Measurements from ENCODE around the gene LGI4.

DNA sequence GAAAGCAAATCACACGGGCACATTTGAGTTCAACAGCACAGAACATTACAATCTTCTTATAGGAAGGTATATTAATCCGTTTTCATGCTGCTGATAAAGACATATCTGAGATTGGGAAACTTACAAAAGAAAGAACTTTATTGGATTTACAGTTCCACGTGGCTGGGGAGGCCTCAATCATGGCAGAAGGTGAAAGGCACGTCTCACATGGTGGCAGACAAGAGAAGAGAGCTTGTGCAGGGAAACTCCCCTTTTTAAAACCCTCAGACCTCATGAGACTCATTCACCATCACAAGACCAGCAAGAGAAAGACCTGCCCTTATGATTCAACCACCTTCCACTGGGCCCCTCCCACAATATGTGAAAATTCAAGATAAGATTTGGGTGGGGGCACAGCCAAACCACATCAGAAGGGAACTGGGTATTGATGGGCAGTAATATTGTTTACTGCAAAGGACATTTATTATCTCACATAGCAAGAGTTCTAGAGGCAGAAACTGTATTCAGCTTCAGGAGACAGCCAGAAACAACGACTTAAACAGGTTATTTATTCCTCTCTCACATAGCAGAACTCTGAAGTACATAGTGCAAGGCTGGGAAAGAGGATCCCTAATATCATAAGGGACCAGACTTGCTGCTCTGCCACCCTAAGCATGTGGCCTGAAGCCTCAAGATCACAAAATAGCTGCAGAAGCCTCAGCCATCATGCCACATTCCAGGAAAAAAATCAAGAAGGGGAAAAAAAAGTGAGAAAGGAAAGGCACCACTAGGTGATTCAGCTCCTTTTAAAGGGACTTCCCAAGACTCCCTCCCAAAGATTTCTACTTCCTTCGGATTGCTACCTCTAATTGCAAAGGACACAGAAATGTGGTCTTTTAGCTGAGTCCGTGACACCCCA, 42.8 kb upstream of the LGI4 start:
- TF ChIP-seq CTCF (IDR thresholded peaks at IDR 0.05; ENCODE audit: low read length) = no peak
- no peak for TF ChIP-seq EZH2 (IDR thresholded peaks at IDR 0.05; ENCODE audit: borderline replicate concordance, low read length)
